ENCODE measurements around the gene ACOXL.

Gene ACOXL

GRCh38 chr2:110794951-110795350, 62.6 kb downstream of the ACOXL start:
- no peak for DNase-seq (ENCODE audit: low read depth)

DNA sequence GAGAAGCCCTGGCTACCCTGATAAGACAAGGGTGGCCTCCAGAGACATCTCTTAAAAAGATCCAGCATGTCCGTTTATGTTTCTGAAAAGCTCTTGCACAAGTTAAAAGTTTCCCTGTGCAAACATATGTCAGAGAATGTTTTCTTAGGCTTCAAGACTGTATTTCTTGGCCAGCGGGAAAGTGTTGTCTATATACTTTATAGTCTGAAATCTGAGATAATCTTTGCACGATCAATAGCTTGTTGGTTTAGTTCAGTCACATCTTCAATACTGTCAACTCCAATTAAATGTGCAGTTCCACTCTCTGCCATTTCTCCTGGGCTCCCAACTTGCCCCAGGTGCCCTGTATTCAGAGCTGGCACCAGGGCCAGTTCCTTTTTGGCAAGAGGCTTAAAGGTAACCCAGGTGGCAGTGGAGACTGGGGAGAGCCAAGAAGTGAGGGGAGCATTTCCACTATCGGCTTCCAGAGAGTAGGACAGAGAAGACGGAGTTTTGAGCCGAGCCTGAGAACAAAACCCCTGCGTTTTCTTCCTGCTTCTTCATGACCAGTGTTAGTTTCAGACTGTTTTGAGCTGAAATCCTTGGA, 64.4 kb downstream of the ACOXL start:
- DNase-seq (ENCODE audit: low read depth), result no peak

DNA sequence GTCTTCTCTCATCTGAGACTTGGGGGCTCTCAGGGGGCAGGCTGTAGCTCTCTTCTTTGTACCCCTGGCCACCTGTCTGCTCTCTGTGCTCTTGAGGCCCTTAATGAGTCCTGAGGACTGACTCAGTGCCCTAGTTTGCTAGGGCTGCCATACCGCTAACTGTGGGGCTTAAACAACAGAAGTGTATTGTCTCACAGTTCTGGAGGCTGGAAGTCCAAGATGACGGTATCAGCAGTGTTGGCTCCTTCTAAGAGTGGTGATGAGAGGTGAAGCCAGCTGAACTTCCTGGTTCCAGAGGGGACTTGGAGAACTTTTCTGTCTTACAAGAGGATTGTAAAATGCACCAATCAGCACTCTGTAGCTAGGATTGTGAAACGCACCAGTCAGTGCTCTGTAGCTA, 67.0 kb downstream of the ACOXL start:
- no peak for DNase-seq (ENCODE audit: low read depth)

- no peak for DNase-seq (ENCODE audit: low read depth)
These were observed 68.4 kb downstream of the ACOXL start for GRCh38 chr2:110800611-110801402.

DNA sequence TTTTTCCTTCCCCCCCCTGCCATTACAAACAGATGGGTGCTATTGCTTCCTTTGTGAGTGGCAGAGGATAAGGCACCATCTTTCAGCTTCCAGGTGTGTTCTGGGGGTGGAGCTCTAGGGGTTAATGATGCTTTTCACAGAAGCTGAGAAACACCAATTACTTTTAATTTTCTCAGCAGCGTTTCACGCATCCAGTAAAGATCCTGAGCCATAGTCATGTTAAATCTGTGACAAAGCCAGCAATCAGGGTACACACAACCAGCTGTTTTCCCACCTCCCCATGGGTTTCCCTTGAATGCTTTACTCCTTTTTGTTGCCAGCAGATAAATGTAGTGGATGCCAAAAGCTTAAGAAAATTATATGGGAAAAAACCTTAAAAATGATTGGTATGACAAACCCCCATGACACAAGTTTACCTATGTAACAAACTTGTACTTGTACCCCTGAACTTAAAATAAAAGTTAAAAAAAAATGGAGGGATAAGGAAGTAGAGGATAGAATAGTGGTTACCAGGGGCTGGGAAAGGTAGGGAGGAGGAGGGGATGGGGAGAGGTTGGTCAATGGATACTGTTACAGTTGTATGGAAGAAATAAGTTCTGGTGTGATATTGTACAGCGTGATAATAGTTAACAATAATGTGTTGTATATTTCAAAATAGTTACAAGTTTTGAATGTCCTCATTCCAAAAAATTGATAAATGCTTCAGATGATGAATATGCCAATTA, 70.0 kb downstream of the ACOXL start:
- DNase-seq (ENCODE audit: low read depth), result no peak

GRCh38 chr2:110804433-110804832, 72.1 kb downstream of the ACOXL start:
- DNase-seq (ENCODE audit: low read depth), result no peak

GRCh38 chr2:110804915-110805314, 72.5 kb downstream of the ACOXL start:
- peak; percentile 4 for DNase-seq (ENCODE audit: low read depth)

DNA sequence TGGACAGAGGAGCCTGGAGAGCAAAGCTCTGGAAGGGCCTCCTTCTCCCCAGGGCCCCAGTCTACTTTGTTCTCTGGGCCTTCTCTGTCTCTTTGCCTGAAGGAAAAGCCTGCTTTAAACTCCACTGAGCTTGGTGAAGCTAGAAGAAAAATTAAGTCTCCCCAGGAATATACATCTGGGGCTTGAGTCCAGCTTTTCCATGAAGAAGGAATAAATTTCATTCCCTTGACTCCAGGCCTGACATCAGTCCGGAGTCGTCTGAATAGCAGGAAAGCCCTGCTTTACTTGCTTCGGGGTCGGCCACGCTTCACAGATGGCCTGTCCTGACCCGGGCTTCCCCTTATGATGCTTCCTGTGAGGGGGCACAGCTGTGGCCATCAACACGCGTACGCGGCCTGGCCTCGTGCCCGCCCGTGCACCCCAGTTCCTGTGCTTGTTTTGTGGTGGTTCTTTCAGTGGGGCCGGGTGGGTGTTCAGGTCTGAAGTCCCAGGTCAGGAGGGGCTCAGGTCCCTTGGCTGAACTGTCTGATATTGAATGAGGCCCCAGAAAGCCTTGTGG, 73.6 kb downstream of the ACOXL start:
- DNase-seq (ENCODE audit: low read depth), result no peak

- DNase-seq (ENCODE audit: low read depth), result no peak
These were observed 75.1 kb downstream of the ACOXL start for GRCh38 chr2:110807522-110807921.

GRCh38 chr2:110810404-110810803, 78.0 kb downstream of the ACOXL start:
- DNase-seq (ENCODE audit: low read depth), result no peak

- no peak for DNase-seq (ENCODE audit: low read depth)
These were observed 80.6 kb downstream of the ACOXL start for GRCh38 chr2:110812726-110813645.

DNA sequence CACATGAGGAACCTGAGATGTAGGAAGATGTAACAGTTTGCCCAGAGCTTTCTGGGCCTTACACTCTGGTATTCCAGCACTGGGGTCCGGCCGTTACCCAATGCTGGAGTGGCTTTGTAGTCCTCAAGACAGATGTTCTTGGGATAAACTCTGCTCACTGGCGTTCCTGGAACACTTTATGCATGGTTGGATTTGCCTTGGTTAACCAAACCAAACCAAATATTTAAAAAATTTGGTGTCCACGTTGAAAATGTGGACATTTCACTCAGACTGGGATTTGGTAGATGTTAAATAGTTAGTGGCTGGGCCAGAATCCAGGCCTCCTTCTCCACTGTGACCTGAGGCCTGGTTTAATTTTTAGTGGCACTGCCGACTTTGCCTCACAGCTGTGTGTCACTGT, 81.5 kb downstream of the ACOXL start:
- no peak for DNase-seq (ENCODE audit: low read depth)

DNA sequence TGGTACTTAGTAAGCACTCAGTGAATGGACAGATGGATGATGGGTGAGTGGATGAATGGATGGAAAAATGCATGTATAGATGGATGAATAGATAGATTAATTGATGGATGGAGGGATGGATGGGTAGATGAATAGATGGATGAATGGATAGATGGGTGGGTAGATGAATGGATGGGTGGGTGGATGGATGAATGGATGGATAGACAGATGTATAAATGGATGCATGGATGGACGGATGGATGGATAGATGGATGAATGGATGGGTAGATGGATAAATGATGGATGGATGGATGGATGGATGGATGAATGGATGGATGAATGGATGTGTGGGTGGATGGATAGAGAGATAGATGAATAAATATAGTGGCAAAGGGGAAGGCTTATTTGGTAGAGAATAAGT, 83.6 kb downstream of the ACOXL start:
- no peak for DNase-seq (ENCODE audit: low read depth)

DNA sequence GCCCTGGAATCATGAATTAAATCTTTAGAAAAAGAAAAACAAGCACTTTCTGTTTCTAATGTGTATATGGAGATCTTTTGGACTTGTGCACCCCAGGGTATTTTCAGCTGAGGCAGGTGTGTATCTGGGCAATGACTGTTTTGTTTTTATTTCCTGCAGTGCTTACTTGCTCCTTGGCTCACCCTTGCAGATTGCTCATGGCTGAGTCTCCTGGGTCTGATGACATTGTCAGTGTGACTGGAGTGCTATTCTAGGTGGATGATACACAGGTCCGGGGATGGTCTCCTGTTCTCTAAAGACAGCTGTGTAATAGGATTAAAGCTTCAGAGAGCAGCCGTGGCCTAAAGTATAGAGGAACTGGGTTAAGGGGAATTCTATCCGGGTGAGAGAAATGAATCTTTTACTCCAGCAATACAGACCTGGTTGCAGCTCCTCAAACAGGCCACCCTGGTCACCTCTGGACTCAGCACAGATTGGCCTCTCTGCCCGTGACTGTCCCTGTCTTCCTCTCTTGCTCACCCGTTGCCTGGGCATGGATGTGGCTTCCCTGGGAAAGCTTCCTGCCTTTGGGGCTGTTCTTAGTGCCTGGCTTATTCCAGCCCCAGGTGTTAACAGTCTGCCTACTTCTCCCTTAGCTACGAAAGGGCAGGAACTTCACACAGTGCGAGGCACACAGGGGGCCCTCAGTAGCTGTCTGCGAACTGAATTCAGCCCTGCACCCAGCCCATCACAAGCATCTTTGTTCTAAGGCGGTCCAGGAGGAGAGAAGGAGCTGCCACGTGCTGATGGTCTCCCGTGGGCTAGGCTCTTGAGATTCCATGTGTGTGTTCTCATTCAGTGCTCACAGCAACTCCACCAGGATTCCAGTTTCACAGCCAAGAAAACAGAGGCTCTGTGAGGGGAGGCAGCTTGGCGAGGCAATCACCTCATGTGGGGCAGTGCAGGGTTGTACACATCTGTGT, 84.3 kb downstream of the ACOXL start:
- no peak for DNase-seq (ENCODE audit: low read depth)

- DNase-seq (ENCODE audit: low read depth), result no peak
These were observed 86.6 kb downstream of the ACOXL start for GRCh38 chr2:110818767-110819481.

DNA sequence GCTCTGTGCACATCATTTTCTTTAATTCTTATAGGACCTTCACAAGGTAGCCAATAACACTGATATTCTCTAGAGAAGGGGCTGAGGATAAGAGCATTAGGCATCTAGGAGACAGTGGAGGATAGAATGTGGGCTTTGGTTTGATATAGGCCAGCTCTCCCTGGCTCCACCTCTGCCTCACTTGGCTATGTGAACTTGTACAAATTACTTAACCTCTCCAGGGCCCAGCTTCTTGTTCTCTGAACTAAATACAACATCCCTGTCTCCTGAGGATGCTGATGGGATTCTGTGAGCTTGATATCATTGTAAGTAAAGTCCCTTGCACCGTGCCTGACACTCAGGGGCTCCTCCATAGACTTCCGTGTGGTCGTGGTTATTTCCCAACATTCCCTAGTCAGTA, 87.3 kb downstream of the ACOXL start:
- no peak for DNase-seq (ENCODE audit: low read depth)

- no peak for DNase-seq (ENCODE audit: low read depth)
These were observed 87.8 kb downstream of the ACOXL start for GRCh38 chr2:110820128-110820527.

- no peak for DNase-seq (ENCODE audit: low read depth)
These were observed 90.8 kb downstream of the ACOXL start for GRCh38 chr2:110823165-110823564.

- DNase-seq (ENCODE audit: low read depth), result no peak
These were observed 95.1 kb downstream of the ACOXL start for GRCh38 chr2:110827511-110827910.

DNA sequence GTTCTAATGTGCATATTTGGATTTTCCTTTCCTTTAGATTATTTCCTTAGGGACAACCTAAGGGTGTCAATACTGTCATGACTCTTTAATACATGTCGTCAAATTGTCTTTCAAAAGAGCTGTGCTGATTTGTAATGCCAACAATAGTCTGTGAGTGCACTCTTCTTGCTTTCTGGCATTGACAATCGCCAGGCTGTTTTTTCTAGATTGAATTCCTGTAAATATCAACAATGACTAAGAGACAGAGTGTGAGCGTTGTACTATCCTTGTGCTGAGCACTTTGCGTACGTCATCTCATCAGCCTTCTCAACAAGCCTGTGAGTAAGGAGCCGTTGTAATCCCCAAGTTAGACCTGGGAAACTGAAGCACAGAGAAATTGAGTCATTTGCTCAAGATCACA, 96.0 kb downstream of the ACOXL start:
- no peak for DNase-seq (ENCODE audit: low read depth)

Measured in activated T-helper 1 cell treated with Interleukin-2 at 50 U/mL for 16 hours (primary cell).